Measurements from ENCODE around the gene PPP4R1.

PPP4R1 gene

DNA sequence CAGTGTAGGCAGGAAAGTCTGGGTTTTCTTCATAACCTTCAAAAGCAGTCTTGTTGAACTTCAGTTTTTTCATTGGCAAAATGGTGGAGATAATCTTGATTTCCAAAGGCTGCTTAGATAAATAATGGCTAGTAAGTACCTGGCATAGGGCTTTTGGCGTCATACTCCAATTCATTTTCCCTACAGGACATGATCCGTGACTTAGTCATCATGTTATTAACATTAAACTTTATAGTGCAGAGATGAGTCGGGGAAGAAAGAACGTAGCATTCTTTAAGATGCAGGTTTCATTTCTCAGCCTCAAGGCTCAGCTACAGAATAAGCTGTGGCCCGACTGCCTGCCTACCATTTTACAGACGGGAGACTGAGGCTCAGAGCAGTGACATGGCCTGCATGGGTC is 75.1 kb downstream of the PPP4R1 start:
- DNase-seq: no peak

DNA sequence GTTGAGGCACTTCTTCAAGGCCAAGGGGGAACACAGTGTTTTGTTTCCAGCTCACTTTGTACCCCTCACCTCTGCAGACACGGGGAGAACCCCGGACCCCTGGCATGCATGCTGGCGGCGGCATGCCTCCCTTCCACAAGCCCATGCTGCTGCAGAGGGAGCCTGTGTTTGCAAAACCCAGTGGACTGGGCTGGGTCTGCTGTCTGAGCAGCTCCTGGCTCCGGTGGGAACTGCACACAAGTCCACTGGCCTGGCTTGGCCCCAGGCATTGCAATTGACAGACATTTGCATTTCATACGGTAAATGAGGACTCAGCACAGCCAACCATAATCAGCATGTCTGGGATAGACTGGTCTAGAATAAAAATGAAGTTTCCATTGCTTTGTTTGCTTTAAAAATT is 76.7 kb downstream of the PPP4R1 start:
- DNase-seq: no peak

DNA sequence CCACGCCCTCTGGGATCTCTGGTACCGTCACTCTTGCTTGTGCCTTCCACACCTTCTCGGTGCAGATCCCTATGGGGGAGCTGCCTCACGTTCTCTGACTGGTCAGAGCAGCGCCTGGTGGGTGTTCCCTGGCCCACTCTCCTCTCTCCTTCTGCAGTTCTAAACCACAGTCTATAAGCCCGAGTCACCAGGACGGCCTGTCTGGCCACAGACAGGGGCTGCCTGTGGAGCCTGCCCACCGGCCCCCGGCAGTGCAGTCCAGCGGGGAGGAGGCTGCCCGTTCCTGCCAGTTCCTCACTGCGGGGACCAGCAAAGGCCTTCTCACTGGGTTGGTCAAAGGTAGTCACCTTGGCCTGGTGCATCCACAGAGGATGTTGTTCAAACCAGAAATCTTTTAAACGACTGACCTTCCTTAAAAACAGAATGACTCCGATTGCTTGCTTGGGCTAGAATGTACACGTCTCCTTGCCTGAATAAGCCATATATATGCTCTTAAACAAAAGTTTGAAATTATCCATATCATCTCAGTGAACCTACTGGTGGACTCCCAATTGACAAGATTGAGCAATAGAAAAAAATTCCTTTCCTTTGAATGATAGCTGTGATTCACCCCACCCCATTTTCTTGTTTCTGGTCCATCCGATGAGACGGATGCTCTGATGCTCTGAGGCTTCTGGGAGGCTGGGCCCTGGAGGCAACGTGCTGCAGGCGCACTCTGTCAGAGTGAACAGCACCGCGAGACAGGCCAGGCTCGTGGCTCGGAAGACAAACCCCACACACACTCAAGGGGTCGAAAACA is 77.8 kb downstream of the PPP4R1 start:
- DNase-seq: no peak

DNA sequence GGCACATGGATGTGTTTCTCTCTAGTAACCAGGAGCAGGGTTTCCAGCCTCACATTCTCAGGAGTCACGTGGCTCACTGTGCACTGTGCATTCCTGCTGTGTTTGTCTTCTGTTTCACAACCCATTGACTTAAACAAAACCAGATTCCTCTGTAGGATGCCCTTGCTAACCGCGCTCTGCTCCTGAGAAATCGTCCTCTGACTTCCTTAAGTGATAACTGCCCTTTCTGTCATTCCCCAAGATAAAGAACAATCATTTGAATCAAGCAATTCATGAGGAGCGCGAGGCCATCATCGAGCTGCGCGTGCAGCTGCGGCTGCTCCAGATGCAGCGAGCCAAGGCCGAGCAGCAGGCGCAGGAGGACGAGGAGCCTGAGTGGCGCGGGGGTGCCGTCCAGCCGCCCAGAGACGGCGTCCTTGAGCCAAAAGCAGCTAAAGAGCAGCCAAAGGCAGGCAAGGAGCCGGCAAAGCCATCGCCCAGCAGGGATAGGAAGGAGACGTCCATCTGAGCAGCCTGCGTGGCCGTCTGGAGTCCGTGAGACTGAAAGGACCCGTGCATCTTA is 78.8 kb downstream of the PPP4R1 start:
- no peak for DNase-seq

DNA sequence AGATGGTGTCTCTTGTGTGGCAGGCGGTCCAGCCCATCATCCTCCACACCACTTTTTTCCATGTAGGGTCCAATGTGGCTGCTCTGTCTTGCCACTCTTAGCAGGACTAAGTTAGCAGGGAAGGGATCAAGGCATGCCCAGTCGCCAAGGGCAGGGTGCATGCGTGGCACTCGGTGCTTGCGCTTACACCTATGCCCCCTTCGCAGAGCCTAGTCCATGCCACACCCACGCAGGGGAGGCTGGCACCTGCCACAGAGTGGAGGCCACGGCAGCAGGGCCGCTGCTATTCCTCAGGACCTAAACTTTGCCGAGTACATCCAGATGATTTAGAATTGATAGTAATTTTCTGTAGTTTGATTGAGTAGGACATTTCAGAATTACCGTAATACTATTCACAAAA is 79.5 kb downstream of the PPP4R1 start:
- no peak for DNase-seq

DNA sequence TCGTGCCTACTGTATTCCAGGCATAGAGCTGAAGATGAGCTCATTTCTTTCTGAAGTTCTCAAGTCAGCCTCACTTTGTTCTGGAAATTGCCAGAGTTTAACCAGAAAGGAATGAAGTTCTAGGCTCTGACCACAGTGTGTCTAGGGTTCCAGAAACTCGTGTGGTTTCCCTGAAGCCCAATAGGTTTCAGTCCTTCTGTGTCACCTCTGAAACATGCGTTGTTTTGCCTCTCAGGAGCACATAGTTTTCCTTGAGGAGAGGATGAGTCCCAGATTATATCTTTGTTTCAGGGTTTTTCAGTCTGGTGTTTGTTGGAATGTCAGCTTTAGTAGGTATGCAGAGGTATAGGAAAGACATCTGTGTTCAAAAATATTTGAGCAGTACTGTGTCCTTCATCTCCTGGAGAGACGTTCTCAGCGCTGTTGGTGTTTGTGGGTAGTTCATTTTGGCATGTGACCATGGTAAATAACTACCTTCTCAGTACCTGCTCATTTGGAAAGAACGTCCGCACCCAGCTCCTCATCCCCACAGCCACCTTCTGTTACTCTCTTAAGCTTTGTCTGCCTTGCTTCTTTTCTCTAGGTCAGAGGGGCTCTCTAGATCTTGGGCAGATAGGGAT is 82.5 kb downstream of the PPP4R1 start:
- DNase-seq: no peak

DNA sequence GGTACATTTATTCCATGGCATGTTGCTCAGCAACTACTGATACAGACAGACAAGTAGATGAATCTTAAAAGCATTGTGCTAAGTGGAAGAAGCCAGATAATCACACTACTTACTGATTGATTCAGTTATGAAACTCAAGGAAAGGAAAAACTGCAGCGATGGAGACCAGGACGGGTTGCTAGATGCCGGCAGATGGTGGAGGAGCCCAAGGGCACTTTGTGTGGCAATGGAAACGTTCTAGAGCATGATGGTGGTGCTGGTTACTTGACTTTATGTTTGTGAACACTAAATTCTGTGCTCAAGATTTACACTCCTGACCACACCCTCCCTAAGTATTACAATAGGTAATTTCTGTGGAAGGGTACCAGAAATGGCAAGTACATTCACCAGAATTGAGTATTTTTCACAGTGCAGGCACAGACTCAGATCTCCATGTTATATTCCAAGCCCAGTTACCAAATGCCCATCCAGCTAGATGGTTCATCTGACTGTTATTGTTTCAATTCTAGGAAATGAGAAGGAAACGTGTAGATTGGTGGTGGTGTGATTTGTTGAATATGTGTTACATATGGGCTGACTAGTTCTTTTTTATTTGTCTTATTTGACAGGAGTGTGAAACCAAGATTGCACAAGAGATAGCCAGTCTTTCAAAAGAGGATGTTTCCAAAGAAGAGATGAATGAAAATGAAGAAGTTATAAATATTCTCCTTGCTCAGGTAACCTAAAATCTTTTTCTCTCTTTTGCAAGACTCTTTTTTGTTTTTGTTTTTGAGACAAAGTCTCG is 83.9 kb downstream of the PPP4R1 start:
- DNase-seq: no peak

DNA sequence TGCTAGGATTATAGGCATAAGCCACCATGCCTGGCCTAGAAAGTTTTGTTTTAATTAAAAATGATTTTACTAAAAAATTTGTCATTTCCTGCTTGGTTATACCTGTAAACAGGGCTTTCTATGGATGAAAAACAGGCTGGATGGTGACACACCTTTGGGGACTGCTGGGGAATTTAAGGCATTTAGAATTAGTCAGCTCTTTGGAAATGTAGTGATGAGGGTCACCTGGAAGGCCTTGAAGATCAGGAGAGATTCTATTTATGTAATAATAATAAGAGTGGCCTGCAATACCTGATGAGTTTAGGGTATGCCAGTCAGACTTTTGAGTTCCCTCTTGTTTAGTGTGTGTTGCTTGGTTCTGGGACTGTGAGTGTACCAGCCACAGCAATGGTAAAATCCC is 87.9 kb downstream of the PPP4R1 start:
- DNase-seq: no peak

DNA sequence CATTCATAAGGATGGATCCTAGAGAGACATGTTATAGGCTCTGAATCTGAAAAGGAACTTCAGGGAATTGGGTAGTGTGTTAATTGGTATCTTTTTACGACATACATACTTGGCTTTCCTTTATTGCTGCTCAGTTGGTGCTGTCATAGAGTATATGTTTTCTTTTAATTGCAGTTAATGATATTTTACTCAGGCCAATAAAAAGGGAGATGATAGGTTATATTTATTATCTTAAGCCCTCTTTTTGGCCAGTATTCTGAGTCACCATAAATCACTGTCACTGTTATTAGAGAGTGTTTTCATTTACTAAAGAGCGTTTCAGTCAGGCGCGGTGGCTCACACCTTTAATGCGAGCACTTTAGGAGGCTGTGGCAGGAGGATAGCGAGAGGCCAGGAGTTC is 91.4 kb downstream of the PPP4R1 start:
- DNase-seq: no peak

DNA sequence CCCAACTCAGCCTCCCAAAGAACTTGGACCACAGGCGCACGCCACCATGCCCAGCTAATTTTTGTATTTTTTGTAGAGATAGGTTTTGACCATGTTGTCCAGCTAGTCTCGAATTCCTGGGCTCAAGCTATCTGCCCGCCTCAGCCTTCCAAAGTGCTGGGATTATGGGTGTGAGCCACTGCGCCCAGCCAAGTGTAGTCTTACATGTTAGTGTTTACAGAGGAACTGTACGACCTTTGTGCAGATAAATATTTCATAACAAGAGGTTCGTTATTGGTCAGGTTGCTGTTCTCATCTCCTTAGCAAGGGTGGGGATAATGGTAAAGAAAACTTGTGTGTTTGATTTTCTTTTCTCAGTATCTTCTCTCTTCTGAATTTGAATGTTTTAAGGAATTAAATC is 92.6 kb downstream of the PPP4R1 start:
- no peak for DNase-seq

DNA sequence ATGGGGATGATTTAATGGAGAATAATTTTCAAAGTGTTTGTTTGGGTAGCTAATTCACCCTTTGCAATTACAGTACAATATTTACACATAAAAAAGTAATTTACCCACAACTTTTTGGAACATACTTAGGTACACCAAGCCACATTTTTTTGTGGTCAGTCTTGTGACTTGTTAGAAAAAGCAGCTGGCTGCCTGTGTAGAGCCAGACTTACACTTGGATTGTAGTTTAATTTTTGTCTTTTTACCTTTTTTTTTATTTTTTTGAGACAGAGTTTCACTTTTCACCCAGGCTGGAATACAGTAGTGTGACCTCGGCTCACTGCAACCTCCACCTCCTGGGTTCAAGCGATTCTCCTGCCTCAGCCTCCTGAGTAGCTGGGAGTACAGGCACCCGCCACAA is 93.7 kb downstream of the PPP4R1 start:
- DNase-seq: no peak

DNA sequence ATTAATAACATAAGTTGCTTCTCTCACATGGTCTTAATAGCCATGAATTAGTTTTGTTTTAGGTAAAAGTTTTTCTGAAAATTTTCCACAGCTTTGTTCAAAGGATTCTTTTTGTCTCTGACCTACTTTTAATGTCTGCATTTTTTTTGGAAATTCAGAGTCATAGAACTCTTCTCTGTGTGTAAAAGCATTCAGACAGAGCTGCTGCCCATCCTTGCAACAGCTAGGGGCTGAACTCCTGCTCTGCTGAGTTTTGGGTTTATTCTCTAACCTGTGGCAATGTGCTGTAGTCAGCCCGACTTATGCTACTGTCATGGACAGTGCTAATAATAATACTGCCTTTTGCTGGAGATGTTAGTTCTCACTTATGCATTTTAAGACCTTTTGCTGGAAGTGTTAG is 95.0 kb downstream of the PPP4R1 start:
- DNase-seq: no peak

DNA sequence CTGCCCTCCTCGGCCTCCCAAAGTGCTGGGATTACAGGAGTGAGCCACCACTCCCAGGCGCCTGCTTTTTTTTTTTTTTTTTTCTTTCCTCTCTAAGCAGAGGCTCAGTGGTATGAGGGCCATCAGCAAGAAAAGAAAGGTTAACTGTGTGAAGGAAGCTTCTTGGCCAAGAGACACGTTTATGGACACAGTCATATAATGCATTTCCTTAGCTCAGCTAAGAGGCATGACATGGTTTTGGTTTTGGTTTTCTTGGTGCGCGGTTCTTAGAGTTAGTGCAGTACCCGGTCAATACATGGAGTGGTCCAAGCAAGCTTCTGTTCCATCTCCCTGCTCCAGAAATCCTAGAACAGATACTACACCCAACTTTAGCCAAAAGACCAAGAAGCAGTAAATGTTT is 96.5 kb downstream of the PPP4R1 start:
- DNase-seq: no peak

DNA sequence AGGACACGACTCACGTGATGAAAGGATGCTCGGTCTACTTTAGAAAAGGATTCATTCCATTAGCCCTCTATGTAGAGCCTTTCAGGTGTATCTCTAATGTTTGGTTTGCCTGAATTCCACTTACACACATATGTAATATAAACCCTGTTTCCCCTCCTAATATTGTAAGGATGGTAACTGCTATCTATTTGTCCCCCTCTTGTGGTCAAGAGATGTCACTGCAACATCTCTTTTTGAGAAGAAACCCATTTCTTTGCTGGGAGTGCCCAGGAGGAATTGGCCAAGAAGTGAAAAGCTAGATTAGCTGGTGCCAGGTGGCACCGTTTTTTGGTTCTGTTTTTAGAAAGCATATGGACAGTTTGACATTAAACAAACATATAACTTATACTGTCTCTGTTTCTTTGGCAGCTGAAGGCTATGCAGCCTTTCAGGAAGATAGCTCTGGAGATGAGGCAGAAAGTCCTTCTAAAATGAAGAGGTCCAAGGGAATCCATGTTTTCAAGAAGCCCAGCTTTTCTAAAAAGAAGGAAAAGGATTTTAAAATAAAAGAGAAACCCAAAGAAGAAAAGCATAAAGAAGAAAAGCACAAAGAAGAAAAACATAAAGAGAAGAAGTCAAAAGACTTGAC is 97.8 kb downstream of the PPP4R1 start:
- peak; percentile 47 for DNase-seq

DNA sequence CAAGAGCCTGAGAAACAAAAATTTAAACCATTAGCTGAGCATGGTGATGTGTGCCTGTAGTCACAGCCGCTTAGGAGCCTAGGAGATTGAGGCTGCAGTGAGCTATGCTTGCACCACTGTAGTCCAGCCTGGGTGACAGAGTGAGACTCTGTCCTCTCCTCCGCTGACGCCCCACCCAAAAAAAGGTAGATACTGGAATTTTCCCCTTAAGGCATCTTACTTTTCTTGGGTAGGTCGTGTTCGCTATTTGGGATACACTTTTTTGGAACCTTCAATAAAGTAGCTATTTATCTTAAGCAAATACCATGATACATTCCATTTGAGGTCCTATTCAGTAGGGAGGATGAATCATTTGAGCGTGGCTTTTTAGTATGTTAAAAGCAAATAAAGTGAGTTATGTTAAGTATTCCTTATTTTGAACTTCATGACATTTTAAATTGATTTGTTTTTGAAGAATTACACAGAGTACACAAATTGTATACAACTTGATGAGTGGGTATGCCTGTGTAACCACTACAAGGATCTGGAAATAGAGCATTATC is 100.3 kb downstream of the PPP4R1 start:
- no peak for DNase-seq

DNA sequence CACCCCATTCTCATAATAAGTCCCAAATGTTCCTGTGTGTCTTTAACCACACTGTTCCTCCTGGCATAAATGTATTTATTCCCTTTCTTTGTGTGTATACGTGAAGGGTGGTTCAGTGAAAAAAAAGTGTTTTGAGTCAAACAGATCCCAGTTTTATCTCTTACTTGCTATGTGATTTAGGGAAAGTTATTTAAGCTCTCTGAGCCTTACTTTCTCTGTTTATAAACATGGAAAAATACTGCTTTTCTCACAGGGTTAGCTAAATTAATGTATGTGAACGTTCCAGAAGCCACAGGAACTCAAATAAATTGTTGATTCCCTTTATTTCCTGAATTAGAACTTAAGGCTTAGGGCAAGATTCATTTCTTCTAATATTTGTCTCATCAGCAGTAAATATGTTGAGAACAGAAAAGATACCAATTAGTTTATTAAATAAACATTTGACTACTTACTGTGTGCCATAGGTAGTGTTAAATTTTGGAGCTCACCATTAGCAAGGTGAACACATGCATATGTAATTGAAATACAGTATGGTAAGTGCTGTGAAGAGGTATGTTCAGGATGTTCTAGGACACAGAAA is 105.8 kb downstream of the PPP4R1 start:
- DNase-seq: no peak

DNA sequence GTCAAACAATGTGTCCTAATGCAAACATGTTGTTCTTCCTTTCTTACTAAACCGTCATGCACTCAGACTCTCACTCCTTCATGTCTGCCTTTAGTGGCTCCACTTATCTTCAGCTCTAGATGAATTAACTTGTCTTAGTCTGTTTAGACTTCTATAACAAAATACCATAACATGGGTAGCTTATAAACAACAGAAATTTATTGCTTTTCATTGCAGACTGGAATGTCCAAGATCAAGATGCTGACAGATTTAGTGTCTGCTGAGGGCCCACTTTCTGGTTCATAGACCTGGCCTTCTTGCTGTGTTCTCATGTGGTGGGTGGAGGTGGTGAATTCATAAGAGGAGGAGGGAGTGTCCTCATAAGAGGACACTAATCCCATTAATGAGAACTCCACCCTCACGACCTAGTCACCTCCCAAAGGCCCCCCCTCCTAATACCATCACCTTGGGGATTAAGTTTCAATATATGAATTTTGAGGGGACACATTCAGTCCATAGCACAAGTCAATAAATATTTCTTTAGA is 106.7 kb downstream of the PPP4R1 start:
- no peak for DNase-seq

DNA sequence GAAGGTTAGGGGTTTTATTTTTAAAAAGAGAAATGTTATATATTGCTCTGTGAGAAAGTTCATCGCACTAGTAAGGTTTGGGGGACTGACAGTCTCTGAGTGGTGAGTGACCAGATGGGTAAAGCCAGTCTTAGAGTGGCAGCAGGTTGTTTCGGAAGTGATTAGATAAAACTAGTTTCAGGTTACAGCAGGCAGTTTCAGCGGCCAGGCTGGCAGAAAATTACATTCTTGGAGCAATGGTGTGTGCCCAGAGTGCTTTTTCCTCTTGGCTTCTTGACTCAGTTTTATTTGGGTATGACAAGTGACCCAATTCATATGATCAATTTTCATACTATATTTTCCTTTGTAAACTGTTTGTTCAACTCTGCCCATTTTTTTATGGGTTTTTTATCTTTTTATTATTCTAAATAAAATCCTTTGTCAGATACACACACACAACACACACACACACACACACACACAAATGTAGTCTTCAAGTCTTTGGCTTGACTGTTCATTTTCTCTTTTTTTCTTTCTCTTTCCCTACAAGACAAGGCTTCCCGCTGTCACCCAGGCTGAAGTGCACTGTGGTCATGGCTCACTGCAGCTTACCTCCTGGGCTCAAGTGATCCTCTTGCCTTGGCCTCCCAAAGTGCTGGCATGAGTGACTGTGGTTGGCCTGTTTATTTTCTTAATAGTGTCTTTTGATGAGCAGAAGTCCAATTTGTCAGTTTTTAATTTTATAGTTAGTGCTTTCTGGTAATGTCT is 108.1 kb downstream of the PPP4R1 start:
- no peak for DNase-seq
